Kidney (tissue), 14 donors: ENCODE results near the gene SYT17. TPM values are rescaled to one million over a fixed set of nuclear protein-coding genes. Genes with fewer than 3 reads are reported as not detected.
A peak's percentile ranks its signal among the peaks of the same experiment; 100 is the strongest.

Source experiments
- DNase-seq, 5 donors: peaks; one replicate each; pipeline ENCODE4 v3.0.0-alpha.2; 2013 to 2020
- FAIRE-seq: peaks from 2 replicates; lab custom pipeline; 2012; peaks lifted over from hg19 to GRCh38; lab: Jason Lieb, UNC
- H3K27ac ChIP-seq, 2 donors: one replicate each; pipeline ENCODE4 v1.7.0; 2013; ENCODE audit warnings: low read depth in 2 of 2, low read length in 2 of 2, inconsistent platforms in 1 of 2
- H3K27me3 ChIP-seq: one replicate; pipeline ENCODE4 v1.7.1; 2013; ENCODE audit warnings: low read length, inconsistent platforms; ENCODE audit not compliant: control insufficient read depth, insufficient read depth
- H3K36me3 ChIP-seq, 3 donors: one replicate each; pipeline versions ENCODE4 v1.7.0 to v1.7.1; 2013; ENCODE audit warnings: low read length in 3 of 3, control low read depth in 1 of 3, inconsistent platforms in 1 of 3; ENCODE audit not compliant: insufficient read depth in 3 of 3, control insufficient read depth in 2 of 3
- H3K4me1 ChIP-seq, 3 donors: one replicate each; pipeline versions ENCODE4 v1.7.0 to v1.7.1; 2013; ENCODE audit warnings: low read length in 3 of 3, inconsistent platforms in 1 of 3, low read depth in 1 of 3; ENCODE audit not compliant: control insufficient read depth in 2 of 3, insufficient read depth in 2 of 3
- H3K4me3 ChIP-seq, 3 donors: one replicate each; pipeline versions ENCODE4 v1.7.0 to v1.8.1; 2013; ENCODE audit warnings: low read length in 3 of 3, control low read depth in 1 of 3, inconsistent platforms in 1 of 3
- H3K9ac ChIP-seq, 3 donors: one replicate each; pipeline versions ENCODE4 v1.7.0 to v1.7.1; 2013; ENCODE audit warnings: low read length in 3 of 3, control low read depth in 1 of 3, inconsistent platforms in 1 of 3
- H3K9me3 ChIP-seq, 3 donors: one replicate each; pipeline versions ENCODE4 v1.7.0 to v1.7.1; 2013; ENCODE audit warnings: low read length in 3 of 3, control low read depth in 1 of 3, inconsistent platforms in 1 of 3; ENCODE audit not compliant: control insufficient read depth in 2 of 3, insufficient read depth in 1 of 3
- CTCF ChIP-seq: IDR thresholded peaks from 3 replicates; pipeline ENCODE4 v1.5.1; 2012; ENCODE audit warnings: mild to moderate bottlenecking, moderate library complexity, borderline replicate concordance; ENCODE audit not compliant: insufficient read depth; ENCODE audit errors: extremely low read depth
- intact Hi-C: fragments of 100-400 bp; cut with DNase I; formaldehyde crosslinking; loops from one replicate; pipeline ENCODE4 v1.11.1; 2022
- polyA plus RNA-seq: library from polyadenylated mRNA; stranded (reverse); fragments of 350-450 nt; fragmentation: Illumina TruSeq; extraction: RNeasy Lipid Tissue Mini Kit (QIAGEN cat#74804); gene quantifications from one replicate; pipeline ENCODE4 v1.2.3, GENCODE V29; 2014; ENCODE audit warnings: low read depth, low replicate concordance; ENCODE audit not compliant: insufficient read depth
- total RNA-seq: library from RNA; stranded (reverse); fragmentation: NEBNext Ultra II Directional; extraction: Animal tissue kit (Norgen Biotek cat#: 25700); gene quantifications from one replicate; pipeline ENCODE4 v1.2.1, GENCODE V29; 2021
- donor health status: control.
- donor health status: control.
- donor health status: control.
- donor health status: control.
- donor health status: control.
- donor health status: DM: yes; HTN: yes; CAD: no.
- donor health status: Normal renal cell carcinoma (clear cell type).

The SYT17 gene
- total and polyA plus RNA-seq, 2 donors from 2014 or later = 5.8 to 8.8 TPM

- no peak overlapping the region for H3K4me3 ChIP-seq
- H3K4me1 ChIP-seq = peaks cover 0 to 15% (median 4%) of the 10 kb centered on the region in 3 donors
- no peak for TF ChIP-seq CTCF
- no peaks in the 10 kb centered on the region for H3K27me3 ChIP-seq
- no peak for FAIRE-seq
- H3K36me3 ChIP-seq = no peaks in the 10 kb centered on the region
- H3K27ac ChIP-seq = peak overlapping the region in 1 of 2 donors; percentile 28
- DNase-seq = no peak
- intact Hi-C loops = no loop called here
- H3K9me3 ChIP-seq = peaks cover 0 to 2% (median 0%) of the 10 kb centered on the region in 3 donors
- no peak overlapping the region for H3K9ac ChIP-seq
Measured at GRCh38 chr16:19127674-19128131, 40.3 kb upstream of the SYT17 start.

- no peak for DNase-seq
- no peaks in the 10 kb centered on the region for H3K36me3 ChIP-seq
- H3K9me3 ChIP-seq = peaks cover 0 to 2% (median 0%) of the 10 kb centered on the region in 3 donors
- peaks cover 0 to 15% (median 4%) of the 10 kb centered on the region in 3 donors for H3K4me1 ChIP-seq
- intact Hi-C loops = no loop called here
- H3K27ac ChIP-seq = no peak overlapping the region
- H3K9ac ChIP-seq = no peak overlapping the region
- H3K27me3 ChIP-seq = no peaks in the 10 kb centered on the region
- no peak for TF ChIP-seq CTCF
- no peak for FAIRE-seq
- no peak overlapping the region for H3K4me3 ChIP-seq
Measured at GRCh38 chr16:19128454-19129200, 39.4 kb upstream of the SYT17 start.

GRCh38 chr16:19130385-19130784 is 37.7 kb upstream of the SYT17 start:
- TF ChIP-seq CTCF = no peak
- intact Hi-C loops = no loop called here
- Histone ChIP-seq H3K36me3 (no peaks in the 10 kb centered on the region), H3K9ac (no peak overlapping the region), H3K4me3 (no peak overlapping the region), H3K27me3 (no peaks in the 10 kb centered on the region), H3K27ac (peak overlapping the region; percentile 68 to 90), H3K4me1 (peaks cover 0 to 15% (median 4%) of the 10 kb centered on the region in 3 donors), H3K9me3 (peaks cover 0 to 2% (median 0%) of the 10 kb centered on the region in 3 donors)
- no peak for DNase-seq
- FAIRE-seq = no peak
